H1 (cell line): ENCODE measurements around the gene PELI2. TPM values are rescaled to one million over a fixed set of nuclear protein-coding genes. Genes with fewer than 3 reads are reported as not detected.
A peak's percentile ranks its signal among the peaks of the same experiment; 100 is the strongest.

Experiments used
- CTCF ChIA-PET: fragments of 300-600 bp; sonication (Branson Sonifier 250); formaldehyde crosslinking; loops from one replicate; lab custom pipeline; 2021; ENCODE audit not compliant: partially characterized antibody; lab: Charles Lee
- POLR2A ChIA-PET: fragments of 300-600 bp; sonication (Branson Sonifier 250); formaldehyde crosslinking; loops from one replicate; lab custom pipeline; 2021; ENCODE audit warnings: inconsistent platforms; ENCODE audit not compliant: partially characterized antibody; lab: Charles Lee
- DNase-seq, 2 experiments: peaks; one replicate each; pipeline versions ENCODE4 v3.0.0 to v3.0.0-alpha.2; 2010 to 2022; ENCODE audit warnings: low spot score in 2 of 2, low read depth in 1 of 2, mixed read lengths in 1 of 2
- FAIRE-seq: peaks from 2 replicates; lab custom pipeline; 2011; peaks lifted over from hg19 to GRCh38; lab: Jason Lieb, UNC
- H2AFZ ChIP-seq: 2 replicates; pipeline ENCODE4 v1.8.1; 2012; ENCODE audit warnings: low read length, inconsistent platforms
- H2AK5ac ChIP-seq: 2 replicates; pipeline ENCODE4 v1.6.1; 2013; ENCODE audit warnings: low read depth, low read length
- H2BK120ac ChIP-seq: replicated peaks from 2 replicates; pipeline ENCODE3; 2013; ENCODE audit warnings: low read depth, low read length, inconsistent platforms
- H2BK12ac ChIP-seq: 2 replicates; pipeline ENCODE4 v1.6.1; 2013; ENCODE audit warnings: low read depth, low read length
- H2BK15ac ChIP-seq: 2 replicates; pipeline ENCODE4 v1.6.1; 2013; ENCODE audit warnings: low read length
- H2BK20ac ChIP-seq: 2 replicates; pipeline ENCODE4 v1.6.1; 2013; ENCODE audit warnings: low read length
- H2BK5ac ChIP-seq: 2 replicates; pipeline ENCODE4 v1.6.1; 2013; ENCODE audit warnings: low read depth, low read length
- H3K14ac ChIP-seq: 2 replicates; pipeline ENCODE4 v1.6.1; 2013; ENCODE audit warnings: inconsistent platforms; ENCODE audit not compliant: insufficient read length
- H3K18ac ChIP-seq: 2 replicates; pipeline ENCODE4 v1.6.1; 2013; ENCODE audit warnings: low read length; ENCODE audit errors: extremely low read depth
- H3K23ac ChIP-seq: 2 replicates; pipeline ENCODE4 v1.6.1; 2013; ENCODE audit warnings: inconsistent platforms; ENCODE audit not compliant: insufficient read length
- H3K23me2 ChIP-seq: 2 replicates; pipeline ENCODE4 v1.6.1; 2013; ENCODE audit warnings: low read depth, low read length
- H3K27ac ChIP-seq: 2 replicates; pipeline ENCODE4 v1.6.1; 2011; ENCODE audit warnings: low read depth, low read length, inconsistent platforms
- H3K27me3 ChIP-seq, 4 experiments: replicated peaks in 1 of 4; 1 replicate in 1 of 4; 2 replicates in 3 of 4; pipeline versions ENCODE4 v1.6.1 to v1.8.1; 2011 to 2013; ENCODE audit warnings: low read length in 3 of 4, mild to moderate bottlenecking in 3 of 4, inconsistent platforms in 2 of 4, mixed read lengths in 2 of 4, moderate library complexity in 1 of 4; ENCODE audit not compliant: control insufficient read depth in 3 of 4, insufficient read depth in 3 of 4; ENCODE audit errors: extremely low read depth in 1 of 4
- H3K36me3 ChIP-seq, 4 experiments: 2 replicates each; pipeline versions ENCODE4 v1.6.1 to v1.8.1; 2011 to 2013; ENCODE audit warnings: mild to moderate bottlenecking in 4 of 4, low read length in 3 of 4, moderate library complexity in 2 of 4, control low read depth in 1 of 4, inconsistent platforms in 1 of 4; ENCODE audit not compliant: insufficient read depth in 4 of 4, control insufficient read depth in 2 of 4
- H3K4ac ChIP-seq: replicated peaks from 2 replicates; pipeline ENCODE3; 2013; ENCODE audit warnings: low read length, low read depth, mixed read lengths, inconsistent platforms; ENCODE audit not compliant: insufficient read length
- H3K4me1 ChIP-seq, 4 experiments: replicated peaks in 1 of 4; 1 replicate in 1 of 4; 2 replicates in 3 of 4; pipeline versions ENCODE4 v1.6.1 to v1.8.1; 2011 to 2013; ENCODE audit warnings: low read length in 3 of 4, inconsistent platforms in 2 of 4, mixed read lengths in 1 of 4; ENCODE audit not compliant: insufficient read depth in 4 of 4, control insufficient read depth in 3 of 4
- H3K4me2 ChIP-seq, 2 experiments: 2 replicates each; pipeline versions ENCODE4 v1.6.1 to v1.8.1; 2011 to 2013; ENCODE audit warnings: low read depth in 2 of 2, low read length in 2 of 2, control low read depth in 1 of 2, inconsistent platforms in 1 of 2, mild to moderate bottlenecking in 1 of 2; ENCODE audit not compliant: insufficient read depth in 1 of 2
- H3K4me3 ChIP-seq, 4 experiments: fragments of 200-600, 300-600 bp in 1 of 4; sonication (generic), shearing (Covaris generic), sonication (Bioruptor Twin) in 1 of 4; 2 replicates each; pipeline versions ENCODE4 v1.5.1 to v1.8.1; 2011 to 2016; ENCODE audit warnings: low read length in 4 of 4, low read depth in 3 of 4, control low read depth in 2 of 4, inconsistent platforms in 2 of 4, mild to moderate bottlenecking in 2 of 4, mixed read lengths in 1 of 4, moderate library complexity in 1 of 4; ENCODE audit not compliant: insufficient read depth in 2 of 4; ENCODE audit errors: extremely low read depth in 1 of 4
- H3K56ac ChIP-seq: replicated peaks from 2 replicates; pipeline ENCODE3; 2013; ENCODE audit warnings: low read depth, mild to moderate bottlenecking, mixed read lengths, low read length, inconsistent platforms; ENCODE audit not compliant: insufficient read length
- H3K79me1 ChIP-seq: 2 replicates; pipeline ENCODE4 v1.6.1; 2013; ENCODE audit warnings: low read depth, low read length, control low read depth
- H3K79me2 ChIP-seq, 2 experiments: 2 replicates each; pipeline versions ENCODE4 v1.6.1 to v1.8.1; 2012 to 2013; ENCODE audit warnings: low read length in 2 of 2, mild to moderate bottlenecking in 2 of 2, inconsistent platforms in 1 of 2; ENCODE audit not compliant: insufficient read depth in 2 of 2, control insufficient read depth in 1 of 2
- H3K9ac ChIP-seq, 4 experiments: replicated peaks in 1 of 4; 1 replicate in 1 of 4; 2 replicates in 3 of 4; pipeline versions ENCODE4 v1.6.1 to v1.8.1; 2011 to 2013; ENCODE audit warnings: low read depth in 3 of 4, low read length in 3 of 4, control low read depth in 2 of 4, mild to moderate bottlenecking in 2 of 4, moderate library complexity in 2 of 4, inconsistent platforms in 1 of 4; ENCODE audit errors: extremely low read depth in 1 of 4
- H3K9me3 ChIP-seq, 2 experiments: 2 replicates each; pipeline versions ENCODE4 v1.6.1 to v1.8.1; 2012 to 2013; ENCODE audit warnings: mild to moderate bottlenecking in 2 of 2, moderate library complexity in 2 of 2, control low read depth in 1 of 2, inconsistent platforms in 1 of 2, low read depth in 1 of 2, low read length in 1 of 2, mixed read lengths in 1 of 2; ENCODE audit not compliant: insufficient read depth in 2 of 2
- H4K20me1 ChIP-seq, 2 experiments: replicated peaks in 1 of 2; 2 replicates each; pipeline versions ENCODE3 to v1.8.1; 2011 to 2013; ENCODE audit warnings: inconsistent platforms in 2 of 2, low read length in 2 of 2, mild to moderate bottlenecking in 1 of 2; ENCODE audit not compliant: insufficient read depth in 2 of 2, control insufficient read depth in 1 of 2
- H4K5ac ChIP-seq: 2 replicates; pipeline ENCODE4 v1.6.1; 2013; ENCODE audit warnings: low read length, low read depth, mixed read lengths, inconsistent platforms; ENCODE audit not compliant: insufficient read length
- H4K8ac ChIP-seq: 2 replicates; pipeline ENCODE4 v1.8.0; 2013; ENCODE audit warnings: mild to moderate bottlenecking, moderate library complexity, low read length, inconsistent platforms; ENCODE audit not compliant: insufficient read depth; ENCODE audit errors: extremely low read depth
- H4K91ac ChIP-seq: replicated peaks from 2 replicates; pipeline ENCODE3; 2013; ENCODE audit warnings: low read length, mixed read lengths, inconsistent platforms; ENCODE audit not compliant: insufficient read length
- BRCA1 ChIP-seq: IDR thresholded peaks from 2 replicates; pipeline ENCODE4 v1.6.1; 2012; ENCODE audit warnings: low read depth, low read length, improper control_type of control experiment
- CHD1 ChIP-seq: IDR thresholded peaks from 2 replicates; pipeline ENCODE4 v1.6.1; 2012; ENCODE audit warnings: low read depth, low read length, improper control_type of control experiment
- CREB1 ChIP-seq: IDR thresholded peaks from 2 replicates; pipeline ENCODE4 v1.6.1; 2012; ENCODE audit warnings: inconsistent platforms
- HDAC2 ChIP-seq, 2 experiments: fragments of 300-600 bp in 1 of 2; sonication (generic) in 1 of 2; IDR thresholded peaks; 2 replicates each; pipeline ENCODE4 v1.6.1; 2011 to 2012; ENCODE audit warnings: low read depth in 2 of 2, low read length in 2 of 2, mild to moderate bottlenecking in 2 of 2, moderate library complexity in 2 of 2, borderline replicate concordance in 1 of 2, inconsistent platforms in 1 of 2
- KDM1A ChIP-seq: fragments of 200-600, 300-600 bp; sonication (generic); IDR thresholded peaks from 2 replicates; pipeline ENCODE4 v1.7.1; 2016; ENCODE audit warnings: mild to moderate bottlenecking, low read length, borderline replicate concordance
- POU5F1 ChIP-seq: IDR thresholded peaks from 2 replicates; pipeline ENCODE4 v1.6.1; 2011; ENCODE audit warnings: low read depth, mild to moderate bottlenecking, low read length, moderate library complexity
- RFX5 ChIP-seq: IDR thresholded peaks from 2 replicates; pipeline ENCODE4 v1.6.1; 2011; ENCODE audit warnings: low read depth, low read length, improper control_type of control experiment, borderline replicate concordance
- RXRA ChIP-seq: IDR thresholded peaks from 2 replicates; pipeline ENCODE4 v1.6.1; 2011; ENCODE audit warnings: low read depth, mild to moderate bottlenecking, low read length, moderate library complexity; ENCODE audit not compliant: insufficient read depth
- SIRT6 ChIP-seq: IDR thresholded peaks from one replicate; pipeline ENCODE4 v1.7.1; 2012; ENCODE audit warnings: low read length, inconsistent platforms
- ZNF274 ChIP-seq: IDR thresholded peaks from 2 replicates; pipeline ENCODE4 v1.7.0; 2012; ENCODE audit warnings: low read length, borderline replicate concordance; ENCODE audit errors: extremely low read depth
- WGBS, 2 experiments: shearing (Covaris generic) in 1 of 2; methylation state at CpG; one replicate each; pipeline versions ENCODE4 v1.1.6 to v1.1.7; 2013 to 2015; ENCODE audit warnings: low lambda C conversion rate in 2 of 2, mixed read lengths in 2 of 2, inconsistent platforms in 1 of 2, low coverage in 1 of 2, missing lambda C conversion rate in 1 of 2; ENCODE audit not compliant: insufficient replicate concordance in 2 of 2, insufficient coverage in 1 of 2, insufficient read length in 1 of 2; ENCODE audit errors: extremely low coverage in 1 of 2, missing lambda C conversion rate in 1 of 2; 5-methylcytosine and 5-hydroxymethylcytosine counted together
- polyA plus RNA-seq, 7 experiments: library from polyadenylated mRNA; depleted of rRNA in 3 of 7; stranded (reverse) in 5 of 7; unstranded in 2 of 7; fragments of >200 nt in 5 of 7; fragments of 200-250 nt in 2 of 7; gene quantifications; 1 replicate in 5 of 7; 2 replicates in 1 of 7; 4 replicates in 1 of 7; pipeline versions ENCODE4 v1.2.1 to v1.2.3, GENCODE V29; 2011 to 2013; ENCODE audit warnings: missing spikeins in 2 of 7, mixed read lengths in 2 of 7
- total RNA-seq: library from RNA; stranded (reverse); fragmentation: NEBNext Ultra II Directional; extraction: Animal tissue kit (Norgen Biotek cat#: 25700); gene quantifications from 2 replicates; pipeline ENCODE4 v1.2.1, GENCODE V29; 2021
- TF ChIP-seq, protein P1 (sequence below): IDR thresholded peaks from 2 replicates; pipeline ENCODE4 v1.6.1; 2012; ENCODE audit warnings: low read length, inconsistent platforms

The PELI2 gene
- total and polyA plus RNA-seq, 2 of the 8 experiments (the other 6 are each of a cell fraction or from before 2014, with no cell fraction given), result 14.6 to 25.7 TPM

DNA sequence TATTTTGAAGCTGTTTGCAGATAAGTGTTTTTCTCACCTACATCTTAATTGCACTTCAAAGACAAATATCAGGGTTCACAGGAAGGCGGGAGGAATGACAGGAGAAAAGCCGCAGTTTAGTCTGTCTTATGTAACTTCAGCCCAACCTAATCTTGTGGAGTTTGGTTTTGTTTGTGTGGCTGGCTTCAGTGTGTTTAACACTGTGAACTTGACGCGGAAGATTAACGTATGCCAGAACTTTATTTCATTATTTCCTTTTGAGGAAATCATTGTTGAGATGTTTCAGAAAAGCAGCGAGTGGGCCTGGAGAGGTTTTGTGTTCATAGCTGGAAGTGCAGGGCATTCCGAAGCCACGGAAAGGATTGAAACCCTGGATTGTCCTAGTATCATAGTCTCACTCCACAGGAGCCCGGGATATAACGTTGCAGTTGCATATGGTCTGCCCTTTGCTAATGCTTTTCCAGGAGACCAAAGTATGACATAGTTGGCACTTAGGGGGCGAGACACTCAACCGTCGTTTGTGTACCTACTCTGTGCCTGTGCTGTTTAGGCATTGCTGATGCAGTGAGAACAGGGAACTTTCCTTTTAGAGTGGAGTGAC lies 2.0 kb downstream of the PELI2 start:
- H3K27me3 ChIP-seq, result peaks cover 0 to 13% (median 2%) of the 10 kb centered on the region in 4 experiments; a peak in 3 of 7 replicates
- H3K56ac ChIP-seq, result no peak overlapping the region
- H2BK20ac ChIP-seq, result no peak overlapping the region
- no peak overlapping the region for H4K5ac ChIP-seq
- H2BK15ac ChIP-seq, result no peak overlapping the region
- H3K9me3 ChIP-seq, result no peaks in the 10 kb centered on the region
- H2AK5ac ChIP-seq, result no peak overlapping the region
- H4K91ac ChIP-seq, result no peak overlapping the region
- no peak overlapping the region for H3K4ac ChIP-seq
- FAIRE-seq, result no peak
- no peak overlapping the region for H3K27ac ChIP-seq
- peaks cover 14 to 59% of the 10 kb centered on the region in 2 experiments for H3K79me2 ChIP-seq
- DNase-seq, result no peak
- H3K18ac ChIP-seq, result no peak overlapping the region
- no peak overlapping the region for H4K8ac ChIP-seq
- peaks cover 3% of the 10 kb centered on the region; the same call in 1 of the 2 replicates for H3K23me2 ChIP-seq
- no peaks in the 10 kb centered on the region for H3K36me3 ChIP-seq
- peaks cover 2 to 13% of the 10 kb centered on the region in 2 experiments for H4K20me1 ChIP-seq
- H3K23ac ChIP-seq, result no peak overlapping the region
- H3K4me3 ChIP-seq, result peak overlapping the region; percentile 57 to 92 (median 72); a peak in 5 of 8 replicates
- peak overlapping the region in 1 of 4 experiments; percentile 43; a peak in 2 of 7 replicates for H3K9ac ChIP-seq
- peak overlapping the region; percentile 76 to 98 for H3K4me2 ChIP-seq
- H2BK5ac ChIP-seq, result no peak overlapping the region; the same call in 1 of the 2 replicates
- ChIA-PET CTCF (interaction anchor here (0.7 to 1.5 kb wide), 3 partner anchors 9 to 253 kb away, joined by 3 to 6 read pairs (median 3); no protein-coding TSS in a partner anchor), POLR2A (interaction anchor here (2.8 to 3.3 kb wide), 3 partner anchors 9 to 17 kb away, joined by 11 to 20 read pairs (median 12); no protein-coding TSS in a partner anchor)
- no peaks in the 10 kb centered on the region for H3K79me1 ChIP-seq
- WGBS, 2 experiments, result 14% methylated on average over 13 of the region's 13 CpGs; no CpG with 5 or more reads in 1 of the 2 experiments
- no peak overlapping the region for H2AFZ ChIP-seq
- H2BK12ac ChIP-seq, result no peak overlapping the region
- no peak overlapping the region for H3K14ac ChIP-seq
- no peak overlapping the region for H2BK120ac ChIP-seq
- H3K4me1 ChIP-seq, result peaks cover 5 to 14% (median 9%) of the 10 kb centered on the region in 4 experiments; a peak in 6 of 7 replicates
- TF ChIP-seq BRCA1 (no peak), HDAC2 (IDR thresholded peaks at IDR 0.05; ENCODE audit: borderline replicate concordance in 1 of 2, low read depth in 2 of 2, low read length in 2 of 2) (no peak), SIRT6 (no peak), RFX5 (no peak), CREB1 (no peak), POU5F1 (no peak), RXRA (no peak), CHD1 (no peak), KDM1A (no peak), ZNF274 (no peak)
- TF ChIP-seq, protein P1, sequence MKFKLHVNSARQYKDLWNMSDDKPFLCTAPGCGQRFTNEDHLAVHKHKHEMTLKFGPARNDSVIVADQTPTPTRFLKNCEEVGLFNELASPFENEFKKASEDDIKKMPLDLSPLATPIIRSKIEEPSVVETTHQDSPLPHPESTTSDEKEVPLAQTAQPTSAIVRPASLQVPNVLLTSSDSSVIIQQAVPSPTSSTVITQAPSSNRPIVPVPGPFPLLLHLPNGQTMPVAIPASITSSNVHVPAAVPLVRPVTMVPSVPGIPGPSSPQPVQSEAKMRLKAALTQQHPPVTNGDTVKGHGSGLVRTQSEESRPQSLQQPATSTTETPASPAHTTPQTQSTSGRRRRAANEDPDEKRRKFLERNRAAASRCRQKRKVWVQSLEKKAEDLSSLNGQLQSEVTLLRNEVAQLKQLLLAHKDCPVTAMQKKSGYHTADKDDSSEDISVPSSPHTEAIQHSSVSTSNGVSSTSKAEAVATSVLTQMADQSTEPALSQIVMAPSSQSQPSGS, result no peak
